ENCODE data around the gene UVRAG. TPM values are rescaled to one million over a fixed set of nuclear protein-coding genes. Genes with fewer than 3 reads are reported as not detected.
A peak's percentile ranks its signal among the peaks of the same experiment; 100 is the strongest.

The UVRAG gene
- total RNA-seq, 1 experiment from 2014 or later = 9.2 TPM

GRCh38 chr11:75996523-75997442, 181.8 kb downstream of the UVRAG start:
- DNase-seq (ENCODE audit: extremely low read depth, low read depth) = no peak

- DNase-seq (ENCODE audit: extremely low read depth, low read depth) = no peak
Observed at GRCh38 chr11:76004400-76004799, 189.4 kb downstream of the UVRAG start.

- no peak for DNase-seq (ENCODE audit: extremely low read depth, low read depth)
Observed at GRCh38 chr11:76005756-76006155, 190.7 kb downstream of the UVRAG start.

- DNase-seq (ENCODE audit: extremely low read depth, low read depth) = no peak
Observed at GRCh38 chr11:76007166-76007565, 192.2 kb downstream of the UVRAG start.

GRCh38 chr11:76008474-76008873, 193.5 kb downstream of the UVRAG start:
- DNase-seq (ENCODE audit: extremely low read depth, low read depth) = no peak

- no peak for DNase-seq (ENCODE audit: extremely low read depth, low read depth)
Observed at GRCh38 chr11:76010051-76010450, 195.0 kb downstream of the UVRAG start.

DNA sequence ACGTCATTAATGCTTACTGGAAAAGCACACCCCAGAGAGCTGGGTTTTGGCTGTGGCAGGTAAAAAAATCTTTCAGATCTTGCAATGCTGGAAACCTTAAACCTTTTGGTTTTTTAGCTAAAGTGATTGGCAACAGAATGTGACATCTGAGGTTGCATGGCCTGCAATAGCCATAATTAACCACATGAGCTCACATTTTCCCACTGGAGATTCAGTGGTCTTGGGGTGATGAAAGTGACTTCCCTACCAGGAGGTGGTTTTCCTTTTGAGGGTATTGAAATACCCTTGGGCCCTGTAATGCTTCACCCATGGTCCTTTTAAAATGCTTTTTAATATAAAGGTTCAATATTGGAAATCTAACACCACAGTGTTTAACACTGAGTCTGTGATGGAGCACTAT, 198.5 kb downstream of the UVRAG start:
- no peak for DNase-seq (ENCODE audit: extremely low read depth, low read depth)

- no peak for DNase-seq (ENCODE audit: extremely low read depth, low read depth)
Observed at GRCh38 chr11:76023236-76024068, 208.4 kb downstream of the UVRAG start.

DNA sequence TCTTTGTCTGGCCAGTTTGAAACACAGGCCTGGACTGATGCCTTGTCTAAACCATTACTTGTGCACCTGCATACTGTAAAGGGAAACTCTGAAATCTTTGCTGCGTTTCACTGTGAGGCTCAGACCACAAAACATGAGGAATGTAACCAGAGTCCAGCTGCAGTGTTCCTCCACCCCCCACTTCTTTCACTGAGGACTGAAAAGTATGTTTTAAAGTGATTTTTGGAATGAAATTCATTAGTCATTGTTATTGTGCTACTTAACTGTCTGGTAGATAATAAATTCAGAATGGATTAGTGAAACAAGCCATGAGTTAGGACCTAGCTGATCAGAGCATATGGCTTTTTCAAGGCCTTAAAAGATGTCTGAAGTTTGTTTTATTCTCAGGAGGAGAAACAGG, 210.1 kb downstream of the UVRAG start:
- no peak for DNase-seq (ENCODE audit: extremely low read depth, low read depth)

- DNase-seq (ENCODE audit: extremely low read depth, low read depth) = no peak
Observed at GRCh38 chr11:76025817-76026216, 210.8 kb downstream of the UVRAG start.

DNA sequence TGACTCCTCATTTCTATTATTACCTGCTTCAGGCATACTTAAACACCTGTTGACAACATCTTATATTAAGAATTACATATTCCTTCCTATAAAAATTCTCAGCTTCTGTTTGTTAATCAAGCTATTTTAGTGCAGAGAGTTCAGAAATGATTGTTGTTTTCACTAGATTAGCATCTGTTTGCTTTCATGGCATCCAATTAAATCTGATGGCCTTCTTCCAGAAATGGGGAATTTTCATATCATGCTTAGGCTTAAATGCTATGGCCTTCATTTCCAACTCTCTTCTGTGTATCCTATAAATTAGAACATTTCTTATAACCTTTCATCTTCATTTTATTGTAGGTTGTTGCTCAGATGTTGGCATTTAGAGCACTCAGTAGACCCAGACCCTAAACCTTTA, 211.3 kb downstream of the UVRAG start:
- no peak for DNase-seq (ENCODE audit: extremely low read depth, low read depth)

DNA sequence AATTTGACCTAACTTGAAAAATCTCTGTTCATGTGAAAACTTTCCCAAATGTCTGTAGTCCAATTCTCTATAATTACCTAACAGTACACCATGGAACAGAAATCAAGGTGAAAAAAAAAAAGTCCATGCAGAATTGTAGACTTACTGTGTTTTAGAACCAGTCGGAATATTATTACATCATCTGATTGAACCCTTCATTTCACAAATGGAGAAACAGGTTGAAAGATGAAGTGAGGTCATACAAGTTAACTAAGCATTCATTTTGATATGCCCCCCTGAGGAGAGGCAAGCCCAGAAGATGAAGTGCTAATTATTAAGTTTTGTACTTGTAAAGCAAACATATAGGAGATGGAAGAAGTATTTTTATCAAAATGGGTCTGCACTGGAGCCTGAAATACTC, 211.9 kb downstream of the UVRAG start:
- no peak for DNase-seq (ENCODE audit: extremely low read depth, low read depth)

DNA sequence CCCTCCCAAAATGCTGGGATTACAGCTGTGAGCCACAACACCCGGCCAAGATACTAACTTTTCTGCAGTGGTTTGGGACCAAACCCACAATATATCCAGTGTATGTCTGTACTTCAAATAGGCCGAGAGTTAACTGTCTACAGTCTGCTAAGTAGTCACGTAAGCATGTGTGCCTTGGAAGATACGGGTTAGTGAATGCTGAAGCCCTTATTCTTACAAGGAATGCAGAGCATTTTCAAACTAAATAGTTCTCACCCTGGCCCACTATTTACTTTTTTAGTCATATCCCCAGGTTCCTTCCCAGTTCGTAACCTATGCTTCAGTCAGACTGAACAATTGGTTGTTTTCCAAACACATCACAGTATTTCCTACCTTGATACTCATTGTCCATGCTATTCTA, 215.3 kb downstream of the UVRAG start:
- peak; percentile 13 for DNase-seq (ENCODE audit: extremely low read depth, low read depth)

- DNase-seq (ENCODE audit: extremely low read depth, low read depth) = peak; percentile 15
Observed at GRCh38 chr11:76030968-76031590, 216.1 kb downstream of the UVRAG start.

GRCh38 chr11:76033699-76034098, 218.7 kb downstream of the UVRAG start:
- DNase-seq (ENCODE audit: extremely low read depth, low read depth) = no peak

DNA sequence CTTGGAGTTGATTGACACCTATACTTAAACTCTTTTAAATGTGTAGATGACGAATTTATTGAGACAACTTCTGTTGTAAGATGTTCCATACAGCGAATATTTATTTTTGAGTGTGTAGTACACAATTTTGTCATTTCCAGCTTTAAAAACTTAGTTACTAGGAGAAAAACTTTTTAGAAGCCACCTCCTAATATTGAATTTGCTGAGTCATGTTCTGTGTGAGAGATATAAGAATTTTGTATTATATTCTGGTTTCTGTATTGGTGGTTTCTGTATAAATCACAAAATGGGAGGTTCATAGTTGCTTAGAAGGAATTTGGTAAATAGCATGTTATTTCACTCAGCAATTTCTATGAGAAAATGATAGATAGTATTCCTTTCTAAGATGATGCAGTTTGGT, 220.0 kb downstream of the UVRAG start:
- no peak for DNase-seq (ENCODE audit: extremely low read depth, low read depth)

DNA sequence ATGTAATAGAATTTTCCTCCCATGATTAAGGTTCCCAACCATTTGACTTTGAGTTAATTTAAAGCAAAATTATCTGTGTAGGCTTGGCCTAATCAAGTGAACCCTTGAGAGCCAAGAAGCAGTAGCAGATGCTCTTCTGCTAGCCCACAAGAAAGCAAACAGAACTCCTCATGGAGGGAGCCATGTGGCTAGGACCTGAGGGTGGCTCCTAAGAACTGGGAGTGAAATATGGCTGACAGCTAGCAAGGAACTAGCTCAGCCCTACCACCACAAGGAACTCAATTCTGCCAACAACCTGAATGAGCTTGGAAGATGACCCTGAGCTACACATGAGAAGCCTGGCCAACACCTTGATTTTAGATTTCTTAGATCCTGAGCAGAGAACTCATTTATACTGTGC, 223.6 kb downstream of the UVRAG start:
- no peak for DNase-seq (ENCODE audit: extremely low read depth, low read depth)

- no peak for DNase-seq (ENCODE audit: extremely low read depth, low read depth)
Observed at GRCh38 chr11:76041208-76041607, 226.2 kb downstream of the UVRAG start.

- DNase-seq (ENCODE audit: extremely low read depth, low read depth) = no peak
Observed at GRCh38 chr11:76044750-76045320, 229.8 kb downstream of the UVRAG start.

DNA sequence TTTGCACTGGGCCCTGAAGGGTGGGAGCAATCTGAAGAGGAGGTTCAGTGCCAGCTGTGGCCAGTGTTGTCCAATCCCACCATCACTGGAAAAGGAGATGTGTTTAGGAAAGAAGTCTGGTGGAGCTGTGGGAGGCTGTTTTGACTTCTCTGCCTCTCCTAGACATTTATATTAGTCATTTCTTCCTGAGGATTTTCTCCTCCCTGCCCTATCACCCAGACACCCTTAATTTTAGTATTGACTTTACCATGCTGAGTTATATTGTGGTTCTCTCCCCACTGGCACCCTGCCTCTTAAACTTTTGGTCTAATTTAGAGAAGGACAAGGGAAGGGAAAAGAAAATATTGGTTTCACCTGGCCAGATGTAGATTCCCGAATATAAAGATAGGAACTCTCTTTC, 232.2 kb downstream of the UVRAG start:
- no peak for DNase-seq (ENCODE audit: extremely low read depth, low read depth)

GRCh38 chr11:76047766-76048165, 232.8 kb downstream of the UVRAG start:
- no peak for DNase-seq (ENCODE audit: extremely low read depth, low read depth)
